Fibroblast of villous mesenchyme (primary cell): Measurements from ENCODE around the gene FAM111B. TPM values are rescaled to one million over a fixed set of nuclear protein-coding genes. Genes with fewer than 3 reads are reported as not detected.

Experiments
- DNase-seq: peaks from one replicate; pipeline ENCODE4 v3.0.0-alpha.2; 2010; ENCODE audit warnings: low read depth
- H3K4me3 ChIP-seq: 2 replicates; pipeline ENCODE4 v1.5.1; 2011; ENCODE audit warnings: low read depth, mild to moderate bottlenecking, low read length
- CTCF ChIP-seq: IDR thresholded peaks from 2 replicates; pipeline ENCODE4 v1.5.1; 2012; ENCODE audit warnings: low read depth, mild to moderate bottlenecking, low read length; ENCODE audit not compliant: insufficient read depth
- total RNA-seq: library from RNA; depleted of rRNA; stranded (reverse); fragments of >200 nt; gene quantifications from 2 replicates; pipeline ENCODE4 v1.2.3, GENCODE V29; 2012

FAM111B gene
- total RNA-seq, 1 donor, result 12.1 TPM

- H3K4me3 ChIP-seq, result peak within 1 kb of the TSS; percentile 87
- DNase-seq, result peak; percentile 91
- peak; percentile 20 for TF ChIP-seq CTCF
Measured at GRCh38 chr11:59142530-59143507, 35.8 kb downstream of the FAM111B start, which contains the start of gene FAM111A. FAM111A (plus strand) TSS chr11:59142856; CDS start chr11:59148873, 6,017 bp downstream.

GRCh38 chr11:59144096-59144495, 37.1 kb downstream of the FAM111B start:
- no peak for TF ChIP-seq CTCF
- DNase-seq, result no peak
- peak overlapping the region; percentile 61 for H3K4me3 ChIP-seq

GRCh38 chr11:59144579-59145345, 37.7 kb downstream of the FAM111B start:
- H3K4me3 ChIP-seq, result peak overlapping the region; percentile 61
- peak; percentile 5 for TF ChIP-seq CTCF
- peak; percentile 90 for DNase-seq

- no peak for TF ChIP-seq CTCF
- H3K4me3 ChIP-seq, result peak overlapping the region; percentile 61
- DNase-seq, result peak; percentile 92
Measured at GRCh38 chr11:59145534-59145933, 38.5 kb downstream of the FAM111B start.

- TF ChIP-seq CTCF, result no peak
- H3K4me3 ChIP-seq, result no peak overlapping the region
- no peak for DNase-seq
Measured at GRCh38 chr11:59151761-59152160, 44.7 kb downstream of the FAM111B start.

- DNase-seq, result no peak
Measured at GRCh38 chr11:59152312-59152951, 45.4 kb downstream of the FAM111B start.

More at GRCh38 chr11:59152312-59152951, 45.4 kb downstream of the FAM111B start:
- TF ChIP-seq CTCF, result no peak
- no peak overlapping the region for H3K4me3 ChIP-seq
